AG09319 (cell line): ENCODE results near the gene GJA5.

Experiments
- DNase-seq: peaks from one replicate; pipeline ENCODE4 v3.0.0-alpha.2; 2010; ENCODE audit warnings: low read depth; ENCODE audit errors: extremely low read depth
- TF ChIP-seq, protein P1 (sequence below): IDR thresholded peaks from 2 replicates; pipeline ENCODE4 v1.5.1; 2011; ENCODE audit warnings: low read depth, mild to moderate bottlenecking, inconsistent platforms, low read length, moderate library complexity

GJA5 gene

DNA sequence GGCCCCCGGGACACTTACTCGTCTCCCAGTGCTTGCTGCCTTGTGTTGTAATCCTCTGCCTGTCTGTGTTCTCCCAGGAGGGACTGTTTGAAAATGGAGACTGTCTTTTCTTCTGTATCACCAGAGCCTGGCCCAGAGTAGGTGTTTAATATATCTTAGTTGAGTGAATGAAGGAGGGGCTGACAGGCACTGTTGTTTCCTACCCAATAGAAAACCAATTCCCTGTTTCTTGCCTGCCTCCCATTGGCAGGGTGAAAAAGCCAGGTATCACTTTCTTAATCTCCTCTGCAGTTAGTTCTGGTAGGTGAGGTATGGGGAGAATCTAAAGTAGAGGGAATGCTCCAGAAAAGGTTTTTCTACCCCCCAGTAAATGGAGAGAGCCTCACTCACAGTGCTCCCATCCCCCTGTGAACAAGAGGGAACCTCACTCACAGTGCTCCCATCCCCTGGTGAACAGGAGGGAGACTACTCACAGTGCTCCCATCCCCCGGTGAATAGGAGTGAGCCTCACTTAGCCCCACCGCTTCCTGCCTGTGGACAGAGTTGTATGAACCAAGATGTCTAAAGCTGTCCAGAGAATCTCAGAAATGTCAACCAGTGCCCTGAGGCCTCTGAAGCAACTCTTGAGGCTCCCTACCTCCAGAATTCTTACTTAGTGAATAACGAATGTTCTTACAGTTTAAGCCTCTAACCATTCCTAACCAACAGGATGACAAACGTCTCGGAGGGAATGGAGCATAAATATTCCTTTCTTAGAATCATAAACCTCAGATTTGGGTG is at the start of gene GJA5:
Gene GJA5, minus strand, starts transcription at position 122 of the 780 bp plus-strand sequence. CDS start 1,364 bp downstream, outside the sequence.
- DNase-seq: no peak

DNA sequence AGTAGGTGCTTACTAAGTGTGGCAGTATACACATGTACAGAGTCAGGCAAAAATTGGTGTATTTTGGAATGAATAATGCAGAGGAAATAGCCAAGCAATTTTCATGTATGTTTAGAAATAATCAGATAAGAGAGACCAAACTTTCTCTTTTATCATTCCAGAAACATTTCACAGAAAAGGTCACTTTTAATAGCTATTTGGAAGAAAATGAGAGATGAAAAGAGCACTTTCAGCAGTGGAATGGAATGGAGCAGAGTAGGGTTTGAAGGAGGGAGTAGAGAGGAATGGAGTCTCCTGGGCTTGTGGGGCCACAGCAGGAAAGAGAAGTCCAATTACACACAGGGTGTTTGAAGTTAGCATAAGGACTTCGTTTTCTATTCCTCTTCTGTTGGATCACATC is 48.8 kb upstream of the GJA5 start:
- no peak for DNase-seq
- TF ChIP-seq, protein P1, sequence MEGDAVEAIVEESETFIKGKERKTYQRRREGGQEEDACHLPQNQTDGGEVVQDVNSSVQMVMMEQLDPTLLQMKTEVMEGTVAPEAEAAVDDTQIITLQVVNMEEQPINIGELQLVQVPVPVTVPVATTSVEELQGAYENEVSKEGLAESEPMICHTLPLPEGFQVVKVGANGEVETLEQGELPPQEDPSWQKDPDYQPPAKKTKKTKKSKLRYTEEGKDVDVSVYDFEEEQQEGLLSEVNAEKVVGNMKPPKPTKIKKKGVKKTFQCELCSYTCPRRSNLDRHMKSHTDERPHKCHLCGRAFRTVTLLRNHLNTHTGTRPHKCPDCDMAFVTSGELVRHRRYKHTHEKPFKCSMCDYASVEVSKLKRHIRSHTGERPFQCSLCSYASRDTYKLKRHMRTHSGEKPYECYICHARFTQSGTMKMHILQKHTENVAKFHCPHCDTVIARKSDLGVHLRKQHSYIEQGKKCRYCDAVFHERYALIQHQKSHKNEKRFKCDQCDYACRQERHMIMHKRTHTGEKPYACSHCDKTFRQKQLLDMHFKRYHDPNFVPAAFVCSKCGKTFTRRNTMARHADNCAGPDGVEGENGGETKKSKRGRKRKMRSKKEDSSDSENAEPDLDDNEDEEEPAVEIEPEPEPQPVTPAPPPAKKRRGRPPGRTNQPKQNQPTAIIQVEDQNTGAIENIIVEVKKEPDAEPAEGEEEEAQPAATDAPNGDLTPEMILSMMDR: no peak

More for the DNA sequence above, at the start of gene GJA5:
- TF ChIP-seq, protein P1: no peak

- DNase-seq: no peak
- TF ChIP-seq, protein P1: no peak
Measured at GRCh38 chr1:147808025-147808424, 47.6 kb upstream of the GJA5 start.

DNA sequence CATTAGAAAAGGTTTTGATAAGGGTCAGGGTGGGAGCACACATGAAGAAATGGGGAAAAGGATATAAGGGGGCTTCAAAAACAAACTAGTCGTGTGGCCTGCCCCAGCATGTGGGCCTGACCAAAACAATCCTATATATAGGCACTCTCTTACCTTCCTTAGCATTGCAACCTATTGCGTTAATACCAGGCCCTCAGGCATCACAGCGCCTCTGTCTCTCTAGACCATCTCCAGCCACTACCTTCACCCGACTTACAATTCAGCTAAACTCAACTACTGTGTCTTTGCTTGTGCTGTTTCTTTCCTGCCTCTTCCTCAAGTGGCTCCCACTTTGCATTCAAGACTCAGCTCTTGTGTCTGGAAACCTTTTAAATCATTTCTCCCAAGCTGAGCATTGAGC is 47.0 kb upstream of the GJA5 start:
- DNase-seq: no peak
- TF ChIP-seq, protein P1: no peak

- DNase-seq: no peak
- TF ChIP-seq, protein P1: no peak
Measured at GRCh38 chr1:147804942-147805723, 44.7 kb upstream of the GJA5 start.

DNA sequence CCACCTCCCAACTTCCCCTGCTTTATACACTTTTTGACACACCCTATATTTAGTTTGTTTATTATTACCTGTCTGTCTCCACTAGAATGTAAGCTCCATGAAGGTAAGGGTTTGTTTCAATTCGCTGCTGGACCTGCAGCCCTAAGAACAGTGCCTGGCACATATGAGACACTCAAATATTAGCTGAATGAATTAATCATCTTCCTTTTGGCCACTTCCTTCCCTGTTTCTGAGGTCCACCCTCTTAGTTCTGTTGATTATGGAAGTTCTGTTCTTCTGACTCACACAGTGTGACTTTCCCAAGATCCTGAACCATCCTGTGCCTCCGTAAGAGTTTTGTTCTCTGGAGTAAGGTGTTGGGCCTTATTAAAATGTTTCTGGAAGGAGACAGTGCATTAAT is 40.4 kb upstream of the GJA5 start:
- TF ChIP-seq, protein P1: no peak
- no peak for DNase-seq

DNA sequence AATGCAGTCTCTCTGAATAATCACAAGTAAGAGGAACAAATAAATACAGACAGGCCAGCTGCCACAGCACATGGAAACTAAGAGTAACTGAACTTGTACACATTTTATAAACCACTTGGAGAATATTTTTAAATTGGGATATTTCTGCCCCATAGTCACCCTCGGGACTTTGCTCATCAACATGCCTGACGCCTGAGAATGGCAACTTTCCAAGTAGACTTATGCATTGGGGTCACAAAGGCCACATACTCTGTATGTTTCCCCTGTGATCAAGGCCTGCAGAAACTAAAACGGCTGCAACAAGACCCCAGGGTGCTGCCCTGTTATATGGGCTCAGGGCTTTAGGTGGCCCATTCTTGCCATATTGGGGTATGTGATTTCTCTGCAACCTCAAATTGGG is 38.3 kb upstream of the GJA5 start:
- TF ChIP-seq, protein P1: no peak
- no peak for DNase-seq
